ENCODE measurements around the gene SIN3A.
A peak's percentile ranks its signal among the peaks of the same experiment; 100 is the strongest.

SIN3A gene

DNA sequence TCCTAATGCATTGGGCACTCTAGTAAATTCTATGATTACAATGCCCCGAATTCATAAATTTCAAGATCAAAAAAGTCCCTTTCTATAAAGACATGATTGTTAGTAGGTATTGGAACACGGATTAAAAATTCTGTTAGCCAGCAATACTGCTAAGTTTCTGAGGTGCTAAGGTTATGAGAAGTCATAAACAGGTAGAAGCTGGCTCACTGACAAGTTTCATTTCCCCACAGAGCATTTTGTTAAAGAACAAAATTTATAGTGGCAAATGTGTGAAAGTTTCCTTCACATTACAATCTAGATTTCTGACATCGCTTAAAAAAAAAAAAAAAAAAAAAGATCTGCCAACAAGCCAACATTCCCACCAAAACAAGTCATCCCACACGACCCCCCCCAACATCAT is 70.7 kb downstream of the SIN3A start:
- DNase-seq (ENCODE audit: low spot score), result no peak

DNA sequence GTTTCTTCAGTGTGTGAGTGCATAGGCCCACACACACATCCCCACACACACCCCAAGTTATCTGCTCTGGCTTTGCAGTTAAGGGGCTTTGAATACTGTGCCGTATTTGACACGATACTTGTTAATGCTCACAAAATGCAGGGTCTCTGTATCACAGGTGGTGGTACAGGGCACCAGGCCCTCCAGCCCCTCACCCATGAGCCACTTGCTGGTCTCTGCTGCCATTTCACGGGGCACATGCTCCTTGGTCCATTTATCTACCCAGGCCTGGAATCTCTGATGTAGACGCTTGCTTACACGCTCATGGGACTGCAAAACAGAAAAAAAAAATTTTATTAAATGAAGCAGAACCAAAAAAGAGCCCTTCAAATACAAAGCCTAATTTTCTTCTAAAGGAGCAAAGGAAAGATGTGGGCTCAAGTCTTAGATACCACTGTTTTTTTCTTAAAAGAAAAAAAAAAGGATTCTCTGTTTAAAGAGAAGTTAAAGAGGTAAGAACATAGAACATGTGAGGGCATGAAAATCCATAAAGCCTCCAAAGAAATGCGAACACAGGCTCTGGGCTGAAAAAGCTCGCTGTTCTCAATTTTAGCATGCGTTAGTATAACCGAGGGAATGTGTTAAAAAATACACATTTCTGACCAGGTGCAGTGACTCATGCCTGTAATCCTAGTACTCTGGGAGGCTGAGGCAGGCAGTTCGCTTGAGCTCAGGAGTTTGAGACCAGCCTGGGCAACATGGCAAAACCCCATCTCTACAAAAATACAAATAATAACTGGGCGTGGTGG is 79.4 kb downstream of the SIN3A start:
- DNase-seq (ENCODE audit: low spot score), result no peak

DNA sequence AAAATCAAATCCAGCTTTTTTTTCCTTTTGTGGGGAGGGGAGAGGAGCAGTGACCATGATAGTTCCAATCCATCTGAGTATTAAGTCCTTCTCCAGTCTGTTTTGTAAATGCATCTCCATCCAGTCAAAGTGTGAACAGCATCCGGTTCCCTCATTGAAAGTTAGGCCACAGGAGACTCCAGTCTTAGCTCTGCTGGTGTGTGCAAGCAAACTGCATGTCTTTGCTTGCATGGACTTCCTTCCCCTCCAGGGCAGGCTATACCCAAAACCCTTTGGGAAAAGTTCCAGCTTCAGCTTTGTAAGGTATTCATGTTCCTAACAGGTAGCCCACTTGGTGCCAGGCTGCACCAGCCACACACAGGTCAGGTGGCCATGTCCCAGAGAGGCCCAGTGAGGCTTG is 80.0 kb downstream of the SIN3A start:
- no peak for DNase-seq (ENCODE audit: low spot score)

DNA sequence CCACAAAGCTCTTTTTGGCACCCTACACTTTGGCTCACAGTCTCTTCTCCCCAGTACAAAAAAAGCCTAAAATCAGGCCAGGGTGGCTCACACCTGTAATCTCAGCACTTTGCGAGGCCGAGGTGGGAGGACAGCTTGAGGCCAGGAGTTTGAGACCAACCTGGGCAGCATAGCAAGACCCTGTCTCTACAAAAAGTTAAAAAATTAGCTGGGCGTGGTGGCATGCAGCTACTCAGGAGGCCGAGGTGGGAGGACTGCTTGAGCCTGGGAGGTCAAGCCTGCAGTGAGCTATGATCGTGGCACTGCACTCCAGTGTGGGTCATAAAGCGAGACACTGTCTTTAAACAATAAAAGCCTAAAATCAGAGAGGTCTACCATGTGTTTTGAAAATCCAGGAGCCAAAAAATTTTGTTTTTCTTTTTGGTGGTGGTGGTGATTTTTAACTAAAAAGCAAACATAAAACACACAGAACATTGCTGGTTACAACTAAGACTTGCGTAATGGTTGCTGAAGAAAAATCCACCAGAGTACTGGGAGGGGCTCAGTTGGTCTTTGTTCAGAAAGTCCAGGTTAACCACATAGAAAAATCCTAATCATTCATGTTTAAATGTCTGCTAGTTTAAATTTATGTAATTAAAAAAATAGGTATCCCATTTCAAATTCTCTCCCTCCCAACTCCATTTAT is 81.5 kb downstream of the SIN3A start:
- DNase-seq (ENCODE audit: low spot score), result no peak

DNA sequence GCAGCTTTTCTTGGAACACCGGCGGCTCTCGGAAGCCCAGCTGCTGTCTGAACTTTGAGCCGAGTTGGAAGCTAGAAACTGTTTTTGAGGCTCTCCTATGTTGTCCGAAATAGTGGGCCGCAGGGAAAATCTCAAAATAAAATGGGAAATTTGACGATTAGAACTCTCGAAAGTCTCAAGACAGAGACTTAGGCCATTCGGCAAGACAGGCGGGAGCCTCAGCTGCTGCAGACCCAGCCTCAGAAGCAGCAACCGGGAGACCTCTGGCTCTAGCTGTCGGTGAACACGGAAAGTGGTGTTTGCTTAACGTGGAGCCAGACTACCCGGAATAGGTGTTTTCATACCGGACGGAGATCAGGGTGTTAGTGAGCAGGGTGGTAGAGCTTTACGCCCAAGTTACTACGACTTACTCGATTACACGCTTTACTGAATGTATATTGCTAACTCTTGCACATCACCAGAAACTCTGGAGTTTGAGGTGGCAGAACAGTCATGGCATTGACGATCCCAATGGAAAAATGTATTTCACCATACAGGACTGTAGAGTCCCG is 82.7 kb downstream of the SIN3A start:
- DNase-seq (ENCODE audit: low spot score), result no peak

DNA sequence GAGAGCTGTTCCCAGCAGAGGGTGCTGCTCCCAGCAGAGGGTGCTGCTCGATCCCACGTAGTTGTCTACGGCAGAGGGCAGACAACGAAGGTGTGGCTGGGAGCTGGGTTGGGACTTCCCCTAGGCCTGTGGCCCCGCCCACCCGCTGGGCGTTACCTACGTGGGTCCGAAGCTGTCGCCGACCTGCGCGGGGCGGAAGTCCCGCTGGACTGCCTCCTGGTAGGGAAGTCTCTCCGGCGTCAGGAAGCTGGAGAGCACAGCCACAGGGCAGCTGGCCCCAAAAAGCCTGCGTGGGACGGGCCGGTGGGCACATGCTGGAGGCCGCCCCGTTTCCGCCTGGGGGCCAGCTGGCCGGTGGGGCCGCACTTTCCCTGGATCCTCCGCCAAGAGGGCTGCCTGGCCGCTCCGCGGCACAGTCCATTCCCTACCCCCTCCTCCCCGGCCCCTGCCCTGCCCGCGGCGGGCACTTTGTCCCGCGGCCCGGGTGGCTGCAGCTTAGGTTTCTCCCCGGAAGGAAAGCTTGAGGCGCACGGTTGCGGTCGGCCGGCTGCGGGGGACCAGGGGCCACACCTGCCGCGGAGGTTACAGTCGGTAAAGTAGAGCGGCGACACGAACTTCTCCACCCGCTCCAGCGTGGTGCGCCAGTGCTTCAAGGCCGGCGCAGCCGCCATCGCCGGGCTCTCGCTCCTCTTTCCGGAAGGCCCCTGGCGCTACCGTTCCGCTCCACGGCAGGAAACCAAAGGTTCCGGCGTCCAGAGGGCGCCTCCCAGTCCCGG is 83.4 kb downstream of the SIN3A start, which contains the start of gene MAN2C1:
MAN2C1 (minus strand) TSS at position 695 of the 776 bp plus-strand sequence; CDS start at position 671, 24 bp downstream.
- peak; percentile 99 for DNase-seq (ENCODE audit: low spot score)

DNA sequence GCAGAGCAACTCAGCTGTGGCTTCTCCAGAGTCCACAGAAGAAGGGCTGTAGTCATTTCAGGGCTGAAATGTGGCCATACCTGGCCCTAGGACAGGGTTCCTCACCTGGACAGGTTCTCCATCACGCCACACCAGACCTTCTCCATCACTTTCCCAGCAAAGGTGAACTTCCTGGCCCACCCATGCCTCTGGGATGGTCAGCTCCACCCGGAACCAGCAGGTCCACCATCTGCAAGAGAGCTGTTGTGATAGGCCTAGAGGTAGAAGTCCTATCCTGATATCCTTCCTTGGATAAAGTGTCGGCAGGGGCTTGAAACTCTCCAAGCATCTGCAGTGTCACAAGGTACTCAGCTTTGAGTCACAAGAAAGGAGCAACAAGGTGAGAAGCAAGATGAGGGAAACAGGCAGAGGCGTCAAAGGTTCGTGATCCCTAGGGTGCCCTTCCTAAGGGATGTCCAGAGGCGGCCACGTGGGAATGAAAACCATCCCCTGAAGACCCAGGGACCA is 84.0 kb downstream of the SIN3A start:
- DNase-seq (ENCODE audit: low spot score), result no peak

DNA sequence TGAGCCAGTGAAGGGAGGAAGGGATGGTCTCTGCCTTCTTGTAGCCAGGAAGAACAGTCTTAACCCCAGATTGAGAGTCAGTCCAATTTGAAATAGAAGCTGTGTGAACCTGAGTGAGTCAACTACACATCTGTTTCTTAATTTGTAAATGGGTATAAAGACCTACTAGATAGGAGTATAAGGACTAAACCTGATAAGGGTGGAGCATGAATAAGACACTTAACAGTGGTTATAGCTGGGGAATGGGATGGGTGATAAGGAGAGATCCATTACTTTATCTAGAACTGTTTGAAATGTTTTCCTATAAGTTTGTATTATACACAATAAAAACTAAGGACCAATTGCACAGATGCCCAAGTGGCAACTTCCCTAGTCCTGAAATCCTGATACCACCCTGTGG is 84.5 kb downstream of the SIN3A start:
- no peak for DNase-seq (ENCODE audit: low spot score)

DNA sequence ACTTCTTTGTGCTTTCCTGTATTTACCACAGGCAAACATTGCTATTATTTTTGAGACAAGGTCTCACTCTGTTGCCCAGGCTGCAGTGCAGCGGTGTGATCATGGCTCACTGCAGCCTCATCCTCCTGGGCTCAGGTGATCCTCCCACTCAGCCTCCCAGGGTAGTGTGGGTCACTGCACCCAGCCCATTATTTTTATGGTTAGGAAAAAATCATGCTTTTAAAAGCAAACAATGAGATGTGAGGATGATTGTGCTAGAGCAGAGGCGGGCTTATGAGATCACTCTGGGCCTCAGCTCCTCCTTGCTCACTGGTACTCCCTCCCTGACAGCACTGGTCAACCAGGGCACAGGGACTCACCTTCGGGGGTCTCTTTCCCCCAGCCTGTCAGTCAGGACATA is 85.3 kb downstream of the SIN3A start:
- no peak for DNase-seq (ENCODE audit: low spot score)

DNA sequence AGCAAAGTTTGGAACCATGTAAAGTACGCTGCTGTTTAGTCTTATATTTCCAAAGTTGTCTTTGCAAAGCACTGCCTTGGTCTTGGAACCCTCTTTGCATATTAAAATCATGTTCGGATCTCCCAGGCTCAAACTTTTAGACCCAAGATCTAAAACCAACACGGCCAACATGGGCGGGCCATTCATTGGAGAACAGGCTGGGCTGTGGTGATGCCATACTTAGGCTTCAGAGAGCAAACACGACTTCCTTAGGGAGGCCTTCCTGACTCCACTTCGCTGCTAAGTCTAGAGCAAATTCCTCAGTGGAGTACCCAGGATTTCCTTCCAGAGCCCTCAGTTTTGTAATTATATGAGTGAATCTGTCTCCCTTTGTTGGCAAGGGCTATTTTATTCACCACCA is 86.6 kb downstream of the SIN3A start:
- no peak for DNase-seq (ENCODE audit: low spot score)

DNA sequence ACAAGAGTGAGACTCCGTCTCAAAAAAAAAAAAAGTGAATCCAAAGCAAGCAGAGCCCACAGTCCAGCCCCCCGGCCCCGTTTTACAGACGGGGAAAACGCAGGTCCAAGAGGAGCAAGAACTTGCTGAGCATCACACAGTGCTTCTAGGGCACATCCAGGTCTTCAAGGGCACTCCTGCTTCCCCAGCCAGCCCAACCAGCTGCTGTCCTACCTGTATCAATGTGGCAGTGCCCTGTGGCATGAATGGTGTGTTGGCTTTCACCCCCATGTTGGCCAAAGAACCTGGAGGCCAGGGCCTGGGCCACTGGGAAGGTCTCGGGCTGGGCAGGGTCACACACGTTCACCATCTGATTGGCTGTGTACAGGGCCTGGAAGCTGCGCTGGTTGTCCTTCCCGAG is 87.7 kb downstream of the SIN3A start:
- no peak for DNase-seq (ENCODE audit: low spot score)

DNA sequence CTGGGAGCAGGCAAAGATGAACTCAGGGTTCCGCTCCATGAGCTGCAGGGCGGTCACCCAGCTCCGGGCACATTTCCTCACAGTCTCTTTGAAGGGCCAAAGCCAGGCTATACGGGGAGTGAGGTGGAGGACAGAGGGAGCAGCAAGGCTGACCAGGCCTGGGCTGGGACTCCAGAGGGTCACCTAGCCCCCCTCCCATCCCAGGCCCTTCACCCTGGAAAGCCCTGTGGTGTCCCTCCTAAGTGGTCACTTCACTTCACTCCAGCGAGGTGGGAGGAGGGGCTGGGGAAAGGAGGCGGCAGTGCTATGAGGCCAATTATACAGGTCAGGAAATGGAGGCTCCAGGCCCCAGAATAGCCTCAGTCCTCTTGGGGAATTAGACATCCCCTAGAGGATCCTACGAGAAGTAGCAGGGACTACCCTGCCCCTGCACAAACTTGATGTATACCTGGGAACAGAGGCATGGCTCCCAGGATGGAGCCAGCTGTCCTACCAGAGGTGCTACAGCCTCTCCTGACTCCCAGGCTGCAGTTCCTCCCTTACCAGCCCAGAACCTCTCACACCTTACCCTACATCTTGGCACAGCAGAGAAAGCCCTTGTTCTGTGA is 88.7 kb downstream of the SIN3A start:
- no peak for DNase-seq (ENCODE audit: low spot score)

DNA sequence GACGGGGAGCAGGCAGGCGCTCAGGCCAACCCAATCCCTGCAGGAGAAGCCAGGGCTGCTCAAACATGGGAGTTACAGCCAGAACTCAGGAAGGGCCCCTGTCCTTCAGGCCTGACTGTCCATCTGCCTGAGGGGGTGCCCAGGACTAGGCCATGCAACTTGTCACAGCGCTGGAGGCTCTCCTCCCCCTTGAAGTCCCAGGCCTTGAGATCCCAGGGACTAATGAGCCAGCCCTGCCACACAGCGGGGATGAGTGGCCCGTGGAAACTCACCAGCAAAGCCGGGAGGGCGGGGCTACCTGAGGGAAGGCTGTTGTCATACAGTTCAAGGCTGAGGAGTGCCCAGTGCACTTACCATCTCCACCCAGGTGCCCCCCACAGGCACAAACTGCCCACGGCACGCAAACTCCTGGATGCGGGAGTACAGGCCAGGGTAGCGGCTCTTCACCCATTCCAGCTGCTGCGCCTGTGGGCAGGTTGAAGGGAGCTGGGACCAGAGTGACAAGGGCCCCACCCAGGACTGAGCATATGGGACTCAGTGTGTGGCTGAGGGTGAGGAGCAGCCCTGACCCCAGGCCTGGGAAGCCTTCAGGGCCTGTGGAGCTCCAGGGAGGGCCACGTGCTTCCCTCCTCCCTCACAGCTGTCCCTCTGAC is 89.4 kb downstream of the SIN3A start:
- DNase-seq (ENCODE audit: low spot score), result no peak

DNA sequence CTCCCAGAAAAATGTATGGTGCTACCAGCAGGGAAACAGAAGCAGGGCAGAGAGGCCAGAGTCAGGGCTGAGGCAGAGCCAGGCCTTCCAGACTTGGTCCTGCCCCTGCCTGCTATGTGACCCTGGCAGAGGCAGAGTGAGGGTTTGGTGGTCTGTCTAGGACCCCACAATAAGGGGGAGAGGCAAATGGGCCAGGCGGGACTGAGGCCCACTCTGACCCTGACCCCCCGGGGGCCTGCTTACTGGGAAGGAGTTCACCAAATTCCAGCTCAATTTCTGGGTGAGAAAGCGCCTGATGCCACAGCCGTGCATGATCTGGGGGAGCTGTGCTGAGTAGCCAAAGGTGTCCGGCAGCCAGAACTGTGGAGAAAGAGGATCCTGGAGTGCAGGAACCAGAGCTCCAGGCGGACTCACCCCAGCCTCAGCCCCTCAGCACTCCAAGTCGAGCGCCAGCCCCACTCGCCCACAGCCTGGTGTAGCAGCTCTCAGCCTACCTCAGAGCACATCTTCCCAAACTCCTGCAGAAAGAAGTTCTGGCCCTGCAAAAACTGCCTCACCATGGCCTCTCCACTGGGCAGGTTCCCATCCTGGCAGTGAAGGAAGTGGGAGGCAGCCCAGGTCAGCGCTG is 90.0 kb downstream of the SIN3A start:
- DNase-seq (ENCODE audit: low spot score), result no peak

DNA sequence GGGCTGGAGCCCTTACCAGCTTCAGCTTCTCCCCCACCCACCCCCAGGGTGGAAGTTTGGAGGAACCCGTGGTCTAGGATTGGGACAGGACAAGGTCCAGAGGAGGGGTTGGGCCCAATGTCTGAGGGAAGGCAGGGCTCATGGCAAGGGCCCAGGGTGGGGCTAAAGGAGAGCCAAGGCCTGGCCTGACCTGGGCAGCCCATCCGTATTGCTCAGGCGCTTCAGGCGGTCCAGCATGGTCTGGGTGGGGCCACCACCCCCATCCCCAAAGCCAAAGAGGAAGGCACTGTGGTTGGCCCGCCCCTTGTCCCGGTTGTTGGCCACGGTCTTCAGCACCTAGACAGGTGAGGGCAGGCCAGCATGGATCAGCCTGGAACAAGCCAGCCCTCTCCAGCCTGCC is 90.6 kb downstream of the SIN3A start:
- no peak for DNase-seq (ENCODE audit: low spot score)

DNA sequence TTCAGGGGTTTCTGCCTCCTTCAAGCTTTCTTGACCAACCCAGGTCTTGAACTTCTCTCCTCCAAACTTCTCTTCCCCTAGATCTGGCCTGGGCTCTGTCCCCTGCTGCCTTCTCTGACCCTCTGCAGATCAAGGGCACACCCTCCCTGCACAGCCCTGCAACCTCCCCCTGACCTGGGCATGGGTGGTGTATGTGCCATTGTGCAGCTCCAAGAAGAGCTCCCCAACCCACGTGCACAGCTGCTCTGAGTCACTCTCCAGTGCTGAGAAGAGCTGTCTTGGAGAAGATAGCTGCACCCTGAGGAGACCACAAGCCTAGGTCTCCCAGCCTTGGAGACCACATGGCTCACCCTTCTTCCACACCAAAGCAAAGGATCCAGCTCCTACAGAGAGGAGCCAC is 91.1 kb downstream of the SIN3A start:
- DNase-seq (ENCODE audit: low spot score), result no peak

DNA sequence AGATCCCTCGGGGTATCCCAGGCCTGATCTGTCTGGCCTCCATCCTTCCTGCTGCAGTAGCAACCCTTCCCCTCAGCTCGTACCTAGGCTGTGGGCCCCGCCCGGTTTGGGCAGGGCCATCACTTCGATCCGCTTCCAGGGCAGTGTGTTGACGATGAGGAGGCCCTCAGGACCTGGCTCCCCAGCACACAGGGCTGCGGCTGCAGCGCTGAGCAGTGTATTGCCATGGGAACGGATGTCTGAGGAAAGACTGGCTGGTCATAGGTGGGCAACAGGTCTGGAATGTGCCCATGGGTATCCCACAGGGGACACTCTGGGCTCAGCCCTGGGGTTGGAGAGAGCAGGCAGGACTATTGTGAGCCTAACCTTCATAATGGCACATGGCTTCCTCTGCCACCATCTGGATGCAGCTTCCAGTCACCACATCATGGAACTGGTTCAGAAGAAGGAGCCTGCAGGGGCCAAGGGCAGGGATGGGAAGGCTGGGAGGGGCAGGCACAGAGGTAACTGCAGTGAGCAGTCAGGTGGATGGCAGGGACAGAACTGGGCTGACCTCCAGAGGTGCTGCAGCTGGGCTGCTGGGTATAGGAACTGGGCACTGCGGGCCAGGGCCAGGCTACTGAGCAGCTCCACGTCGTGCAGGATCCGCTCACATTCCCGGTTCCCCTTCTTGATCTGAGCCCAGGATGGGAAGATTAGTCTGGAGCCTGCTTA is 91.8 kb downstream of the SIN3A start:
- DNase-seq (ENCODE audit: low spot score), result no peak

DNA sequence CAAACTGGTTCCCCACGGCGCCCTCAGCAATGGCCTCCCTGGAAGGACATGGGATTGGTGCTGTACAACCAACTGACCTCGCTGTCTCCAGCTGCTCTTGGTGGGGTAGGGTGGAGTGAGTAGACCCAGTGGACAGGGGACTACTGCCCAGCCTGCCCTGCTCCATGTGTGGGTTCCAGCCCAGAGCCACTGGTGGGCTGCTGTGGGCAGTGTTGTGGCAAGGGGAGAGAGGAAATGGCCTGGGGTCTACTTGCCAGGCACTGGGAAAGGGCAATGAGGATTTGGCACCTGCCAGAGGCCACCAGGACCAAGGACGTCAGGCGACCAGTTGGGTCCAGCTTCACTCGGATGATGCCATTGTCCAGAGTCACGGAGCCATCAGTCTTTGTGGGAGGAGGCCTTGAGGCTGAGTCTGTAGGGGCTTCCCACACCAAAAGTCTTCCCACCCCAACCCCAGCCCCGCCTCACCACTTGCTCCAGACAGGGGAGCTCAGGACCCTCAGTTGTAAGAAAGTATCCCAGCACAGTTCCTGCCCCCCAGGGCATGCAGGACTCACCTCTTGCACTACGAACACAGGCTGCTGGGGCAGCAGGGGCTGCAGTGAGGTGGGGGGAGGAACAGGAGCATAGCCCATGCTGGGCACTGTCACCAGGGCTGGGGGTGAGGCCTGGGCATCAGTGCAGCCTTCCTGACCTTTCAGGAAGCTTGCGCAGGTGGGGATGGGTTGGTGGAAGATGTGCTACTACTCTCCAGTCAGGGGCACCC is 92.5 kb downstream of the SIN3A start:
- DNase-seq (ENCODE audit: low spot score), result no peak

DNA sequence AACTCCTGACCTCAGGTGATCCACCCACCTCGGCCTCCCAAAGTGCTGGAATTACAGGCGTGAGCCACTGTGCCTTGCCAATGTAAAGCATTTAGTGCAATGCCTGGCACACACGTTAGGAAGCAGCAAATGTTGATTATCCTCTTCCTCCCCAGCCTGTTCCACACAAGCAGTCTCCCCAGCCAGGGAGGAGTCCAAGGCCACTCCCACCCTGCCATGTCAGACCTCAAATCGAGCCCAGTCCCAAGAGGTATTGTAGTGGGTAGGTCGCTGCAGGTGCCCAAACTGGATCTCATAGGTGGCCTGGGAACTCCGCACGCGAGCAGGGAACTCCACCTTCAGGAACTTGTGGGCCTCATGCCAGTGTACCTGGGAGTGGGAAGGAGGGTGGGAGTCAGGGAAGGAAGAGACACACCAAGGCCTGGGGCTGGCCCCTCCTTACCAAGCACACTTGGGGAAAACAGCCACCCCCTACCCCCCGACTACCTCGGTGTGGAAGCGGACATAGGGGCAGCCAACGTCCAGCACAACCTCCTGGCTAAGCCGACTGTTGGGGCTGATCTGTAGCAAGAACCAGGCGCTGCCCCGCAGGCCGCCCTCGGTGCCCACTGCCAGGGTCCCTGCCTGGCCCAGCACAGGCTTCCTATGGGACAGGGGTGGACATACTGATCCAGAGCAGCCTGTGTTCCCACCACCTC is 93.4 kb downstream of the SIN3A start:
- no peak for DNase-seq (ENCODE audit: low spot score)
